ENCODE results near the gene NUP88. TPM values are rescaled to one million over a fixed set of nuclear protein-coding genes. Genes with fewer than 3 reads are reported as not detected.

The NUP88 gene
- total RNA-seq, 1 donor from 2014 or later: 42.4 TPM

GRCh38 chr17:5419959-5420653 lies 644 bp upstream of the NUP88 start, which contains the start of gene RPAIN:
Gene RPAIN, plus strand, starts transcription at chr17:5420182. Its CDS starts 29 bp downstream, at chr17:5420211.
- no peaks in the 10 kb centered on the region for H3K9me3 Mint-ChIP-seq (ENCODE audit: unreplicated experiment)
- H3K4me1 Mint-ChIP-seq (ENCODE audit: unreplicated experiment): peaks cover 13% of the 10 kb centered on the region
- peaks cover 3% of the 10 kb centered on the region for H3K36me3 Mint-ChIP-seq (ENCODE audit: low read depth, unreplicated experiment)
- no peak for TF ChIP-seq CTCF (IDR thresholded peaks at IDR 0.05; ENCODE audit: unreplicated experiment)
- peak within 1 kb of the TSS; percentile 100 for H3K4me3 Mint-ChIP-seq (ENCODE audit: unreplicated experiment)
- H3K27me3 Mint-ChIP-seq (ENCODE audit: unreplicated experiment): peaks cover 2% of the 10 kb centered on the region
- H3K27ac Mint-ChIP-seq (ENCODE audit: unreplicated experiment): peak within 1 kb of the TSS; percentile 95
- DNase-seq (ENCODE audit: low spot score): peak; percentile 72

DNA sequence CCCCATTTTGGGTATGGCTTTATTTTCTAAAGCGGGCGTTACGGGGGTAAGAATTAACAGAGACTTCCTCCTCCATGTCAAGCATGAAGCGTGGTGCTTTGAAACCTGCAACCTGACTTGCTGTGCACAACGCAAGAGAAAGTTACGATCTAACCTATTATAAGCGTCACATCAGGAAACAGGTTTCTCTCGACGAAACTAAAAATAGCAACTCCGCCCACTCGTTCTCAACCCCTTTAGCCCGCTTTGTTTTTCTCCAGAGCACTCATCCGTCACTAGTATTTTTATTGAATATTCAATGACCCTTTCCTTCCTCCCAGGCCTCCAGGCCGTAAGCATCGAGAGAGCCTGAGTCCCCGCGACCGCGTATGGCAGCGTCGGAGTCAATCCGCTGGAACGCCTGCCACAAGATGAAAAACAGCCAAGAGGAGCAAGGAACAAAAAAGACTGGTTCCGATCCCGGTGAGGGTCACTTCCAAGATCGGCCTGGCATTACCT lies 555 bp downstream of the NUP88 start:
- Mint-ChIP-seq H3K9me3 (ENCODE audit: unreplicated experiment) (no peaks in the 10 kb centered on the region), H3K4me3 (ENCODE audit: unreplicated experiment) (peak overlapping the region; percentile 100), H3K27me3 (ENCODE audit: unreplicated experiment) (peaks cover 2% of the 10 kb centered on the region), H3K4me1 (ENCODE audit: unreplicated experiment) (peaks cover 13% of the 10 kb centered on the region), H3K27ac (ENCODE audit: unreplicated experiment) (peak overlapping the region; percentile 95), H3K36me3 (ENCODE audit: low read depth, unreplicated experiment) (peaks cover 3% of the 10 kb centered on the region)
- no peak for DNase-seq (ENCODE audit: low spot score)
- TF ChIP-seq CTCF (IDR thresholded peaks at IDR 0.05; ENCODE audit: unreplicated experiment): no peak

- no peak for TF ChIP-seq CTCF (IDR thresholded peaks at IDR 0.05; ENCODE audit: unreplicated experiment)
Observed at GRCh38 chr17:5416901-5417300, 2.6 kb downstream of the NUP88 start.

GRCh38 chr17:5413682-5414081 lies 5.8 kb downstream of the NUP88 start:
- TF ChIP-seq CTCF (IDR thresholded peaks at IDR 0.05; ENCODE audit: unreplicated experiment): no peak
- Mint-ChIP-seq H3K4me3 (ENCODE audit: unreplicated experiment) (no peak overlapping the region), H3K9me3 (ENCODE audit: unreplicated experiment) (no peaks in the 10 kb centered on the region), H3K36me3 (ENCODE audit: low read depth, unreplicated experiment) (peaks cover 19% of the 10 kb centered on the region), H3K27ac (ENCODE audit: unreplicated experiment) (no peak overlapping the region), H3K27me3 (ENCODE audit: unreplicated experiment) (no peaks in the 10 kb centered on the region), H3K4me1 (ENCODE audit: unreplicated experiment) (no peaks in the 10 kb centered on the region)
- no peak for DNase-seq (ENCODE audit: low spot score)

More at GRCh38 chr17:5416901-5417300, 2.6 kb downstream of the NUP88 start:
- Mint-ChIP-seq H3K9me3 (ENCODE audit: unreplicated experiment) (no peaks in the 10 kb centered on the region), H3K27me3 (ENCODE audit: unreplicated experiment) (peaks cover 2% of the 10 kb centered on the region), H3K4me3 (ENCODE audit: unreplicated experiment) (no peak overlapping the region), H3K4me1 (ENCODE audit: unreplicated experiment) (peaks cover 12% of the 10 kb centered on the region), H3K27ac (ENCODE audit: unreplicated experiment) (no peak overlapping the region), H3K36me3 (ENCODE audit: low read depth, unreplicated experiment) (peaks cover 12% of the 10 kb centered on the region)
- no peak for DNase-seq (ENCODE audit: low spot score)

GRCh38 chr17:5410594-5411272 lies 8.7 kb downstream of the NUP88 start:
- no peak for DNase-seq (ENCODE audit: low spot score)
- no peak overlapping the region for H3K27ac Mint-ChIP-seq (ENCODE audit: unreplicated experiment)
- H3K27me3 Mint-ChIP-seq (ENCODE audit: unreplicated experiment): no peaks in the 10 kb centered on the region
- no peaks in the 10 kb centered on the region for H3K9me3 Mint-ChIP-seq (ENCODE audit: unreplicated experiment)
- H3K4me3 Mint-ChIP-seq (ENCODE audit: unreplicated experiment): no peak overlapping the region
- H3K36me3 Mint-ChIP-seq (ENCODE audit: low read depth, unreplicated experiment): peaks cover 19% of the 10 kb centered on the region
- H3K4me1 Mint-ChIP-seq (ENCODE audit: unreplicated experiment): no peaks in the 10 kb centered on the region
- no peak for TF ChIP-seq CTCF (IDR thresholded peaks at IDR 0.05; ENCODE audit: unreplicated experiment)

Data from endothelial cell (in vitro differentiated cells).